Gastroesophageal sphincter (tissue), 4 donors: Measurements from ENCODE around the gene SFXN2. TPM values are rescaled to one million over a fixed set of nuclear protein-coding genes. Genes with fewer than 3 reads are reported as not detected.
A peak's percentile ranks its signal among the peaks of the same experiment; 100 is the strongest.

Experiments used
- ATAC-seq: fragments of 150-250 bp; one replicate; pipeline ENCODE4 v1.9.1; 2016; ENCODE audit warnings: mild to moderate bottlenecking, moderate library complexity
- H3K27ac ChIP-seq, 4 donors: fragments of 200-600 bp; sonication (generic) in 3 of 4; 1 replicate in 3 of 4; 2 replicates in 1 of 4; pipeline ENCODE4 v1.5.1; 2016 to 2019
- H3K27me3 ChIP-seq: fragments of 200-600 bp; sonication (generic); one replicate; pipeline ENCODE4 v1.5.1; 2019
- H3K36me3 ChIP-seq, 2 donors: fragments of 200-600 bp; sonication (generic); one replicate each; pipeline ENCODE4 v1.5.1; 2019; ENCODE audit warnings: control low read depth in 1 of 2
- H3K4me1 ChIP-seq, 3 donors: fragments of 200-600 bp; sonication (generic); 1 replicate in 2 of 3; 2 replicates in 1 of 3; pipeline ENCODE4 v1.5.1; 2016 to 2019; ENCODE audit warnings: control low read depth in 2 of 3
- H3K4me3 ChIP-seq, 2 donors: fragments of 200-600 bp; sonication (generic); one replicate each; pipeline ENCODE4 v1.5.1; 2019; ENCODE audit warnings: mild to moderate bottlenecking in 1 of 2, moderate library complexity in 1 of 2
- H3K9me3 ChIP-seq, 3 donors: fragments of 200-600 bp; sonication (generic); one replicate each; pipeline ENCODE4 v1.5.1; 2017 to 2019; ENCODE audit warnings: control low read depth in 2 of 3
- EP300 ChIP-seq: sonication (generic); formaldehyde crosslinking; IDR thresholded peaks from one replicate; pipeline ENCODE4 v1.6.1; 2017; ENCODE audit warnings: antibody characterized with exemption, mild to moderate bottlenecking
- POLR2A ChIP-seq, 2 donors: fragments of 450-650 bp; IDR thresholded peaks; one replicate each; pipeline ENCODE4 v1.6.1; 2017; ENCODE audit warnings: antibody characterized with exemption in 2 of 2, mild to moderate bottlenecking in 2 of 2, moderate library complexity in 1 of 2
- POLR2AphosphoS5 ChIP-seq: sonication (generic); formaldehyde crosslinking; IDR thresholded peaks from one replicate; pipeline ENCODE4 v1.6.1; 2017; ENCODE audit warnings: antibody characterized with exemption
- WGBS, 2 donors: methylation state at CpG; one replicate each; pipeline ENCODE4 v1.1.5; 2018; ENCODE audit warnings: low coverage in 1 of 2; 5-methylcytosine and 5-hydroxymethylcytosine counted together
- total RNA-seq, 4 donors: library from RNA; depleted of rRNA; stranded (reverse); fragments of >200 nt; gene quantifications; one replicate each; pipeline ENCODE4 v1.1.0, GENCODE V29; 2016
- TF ChIP-seq, protein P1 (sequence below), 4 experiments: fragments of 200-600 bp in 2 of 4; fragments of 450-650 bp in 2 of 4; sonication (generic) in 1 of 4; IDR thresholded peaks; one replicate each; pipeline ENCODE4 v1.5.1; 2017 to 2019; ENCODE audit warnings: antibody characterized with exemption in 4 of 4, mild to moderate bottlenecking in 2 of 4, moderate library complexity in 2 of 4

SFXN2 gene
- total RNA-seq, 4 donors from 2014 or later, result 0.45 to 3.2 (median 1.2) TPM

DNA sequence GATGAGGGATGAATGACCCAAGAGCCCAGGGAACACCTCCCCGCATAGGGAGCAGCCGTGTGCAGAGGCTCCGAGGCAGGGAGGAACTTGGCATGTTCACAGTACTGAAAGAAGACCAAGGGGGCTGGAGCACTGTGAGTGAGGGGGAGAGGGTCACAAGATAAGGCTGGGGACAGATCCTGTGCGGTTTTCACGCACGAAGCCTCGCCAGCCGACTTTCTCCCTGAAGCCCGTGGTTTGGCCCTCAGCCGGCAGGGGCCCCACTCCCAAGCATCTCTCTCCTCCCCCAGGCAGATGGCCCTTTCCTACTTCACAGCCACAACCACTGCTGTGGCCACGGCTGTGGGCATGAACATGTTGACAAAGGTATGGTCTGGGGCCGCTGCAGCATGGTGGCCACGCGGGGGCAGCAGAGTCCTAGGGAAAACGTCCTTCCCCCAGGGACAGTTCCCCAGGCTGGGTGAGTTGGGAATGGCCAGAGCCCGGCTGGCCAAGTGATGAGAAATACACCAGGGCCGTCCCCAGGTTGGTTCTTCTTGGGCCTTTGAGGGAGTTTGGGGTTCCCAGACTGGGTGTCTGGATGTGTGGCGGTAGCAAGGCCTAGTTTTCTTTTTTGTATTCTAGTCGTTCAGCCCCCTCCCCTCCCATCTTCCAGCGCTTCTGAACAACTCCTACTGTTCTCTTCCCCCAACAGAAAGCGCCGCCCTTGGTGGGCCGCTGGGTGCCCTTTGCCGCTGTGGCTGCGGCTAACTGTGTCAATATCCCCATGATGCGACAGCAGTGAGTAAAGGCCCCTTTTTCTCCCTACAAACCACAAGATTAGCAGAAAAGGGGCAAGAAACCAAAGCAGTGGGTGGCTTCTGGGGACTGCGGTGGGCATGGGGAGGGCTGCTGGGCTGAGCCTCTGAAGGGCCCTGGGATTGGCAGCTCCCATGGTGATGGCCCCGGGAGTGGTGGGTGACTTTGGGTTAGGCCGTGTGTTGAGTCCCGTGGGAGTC, 14.9 kb downstream of the SFXN2 start:
- H3K27ac ChIP-seq, result peak overlapping the region in 1 of 4 donors; percentile 42
- TF ChIP-seq POLR2A (IDR thresholded peaks at IDR 0.05) (no peak), EP300 (no peak)
- TF ChIP-seq, protein P1, sequence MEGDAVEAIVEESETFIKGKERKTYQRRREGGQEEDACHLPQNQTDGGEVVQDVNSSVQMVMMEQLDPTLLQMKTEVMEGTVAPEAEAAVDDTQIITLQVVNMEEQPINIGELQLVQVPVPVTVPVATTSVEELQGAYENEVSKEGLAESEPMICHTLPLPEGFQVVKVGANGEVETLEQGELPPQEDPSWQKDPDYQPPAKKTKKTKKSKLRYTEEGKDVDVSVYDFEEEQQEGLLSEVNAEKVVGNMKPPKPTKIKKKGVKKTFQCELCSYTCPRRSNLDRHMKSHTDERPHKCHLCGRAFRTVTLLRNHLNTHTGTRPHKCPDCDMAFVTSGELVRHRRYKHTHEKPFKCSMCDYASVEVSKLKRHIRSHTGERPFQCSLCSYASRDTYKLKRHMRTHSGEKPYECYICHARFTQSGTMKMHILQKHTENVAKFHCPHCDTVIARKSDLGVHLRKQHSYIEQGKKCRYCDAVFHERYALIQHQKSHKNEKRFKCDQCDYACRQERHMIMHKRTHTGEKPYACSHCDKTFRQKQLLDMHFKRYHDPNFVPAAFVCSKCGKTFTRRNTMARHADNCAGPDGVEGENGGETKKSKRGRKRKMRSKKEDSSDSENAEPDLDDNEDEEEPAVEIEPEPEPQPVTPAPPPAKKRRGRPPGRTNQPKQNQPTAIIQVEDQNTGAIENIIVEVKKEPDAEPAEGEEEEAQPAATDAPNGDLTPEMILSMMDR (IDR thresholded peaks at IDR 0.05), result peak in 3 of 4 experiments; percentile 95 to 97 (median 96)
- peaks cover 0 to 12% (median 4%) of the 10 kb centered on the region in 3 donors for H3K4me1 ChIP-seq
- peaks cover 0 to 52% of the 10 kb centered on the region in 2 donors for H3K36me3 ChIP-seq
- H3K9me3 ChIP-seq, result no peaks in the 10 kb centered on the region
- H3K27me3 ChIP-seq, result no peaks in the 10 kb centered on the region
- 33 to 60% methylated on average over 6 to 15 of the region's 30 CpGs for WGBS, 2 donors
- no peak overlapping the region for H3K4me3 ChIP-seq
- ATAC-seq, result peak; percentile 94

GRCh38 chr10:102731222-102731800, 16.9 kb downstream of the SFXN2 start:
- TF ChIP-seq POLR2A (IDR thresholded peaks at IDR 0.05) (no peak), EP300 (no peak), POLR2AphosphoS5 (no peak)
- TF ChIP-seq, protein P1 (IDR thresholded peaks at IDR 0.05), result no peak
- no peak for ATAC-seq
- Histone ChIP-seq H3K27me3 (no peaks in the 10 kb centered on the region), H3K9me3 (no peaks in the 10 kb centered on the region), H3K4me3 (no peak overlapping the region), H3K4me1 (peaks cover 0 to 12% (median 4%) of the 10 kb centered on the region in 3 donors), H3K36me3 (peaks cover 0 to 57% of the 10 kb centered on the region in 2 donors), H3K27ac (no peak overlapping the region)
- WGBS, 2 donors, result 88 to 90% methylated on average over 3 of the region's 5 CpGs

DNA sequence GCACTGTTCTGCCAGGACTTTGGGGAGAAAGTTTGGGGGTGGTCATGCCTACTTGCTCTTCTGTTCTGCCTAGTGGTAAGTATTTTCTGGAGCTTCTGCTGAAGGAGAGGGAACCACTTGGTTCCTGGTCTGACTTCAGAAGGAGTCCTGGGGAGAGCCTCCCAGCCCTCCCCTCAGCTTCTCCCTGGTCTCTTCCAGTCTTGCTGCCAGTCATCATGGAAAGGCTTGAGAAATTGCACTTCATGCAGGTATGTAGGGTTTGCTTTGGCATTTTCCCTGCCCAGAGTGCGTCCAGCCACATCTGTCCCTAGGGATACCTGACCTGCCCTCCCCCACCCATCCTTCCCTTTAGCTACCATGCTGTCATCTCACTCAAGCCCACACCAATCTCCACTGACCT, 18.2 kb downstream of the SFXN2 start:
- H3K9me3 ChIP-seq, result no peaks in the 10 kb centered on the region
- H3K27me3 ChIP-seq, result no peaks in the 10 kb centered on the region
- H3K4me3 ChIP-seq, result no peak overlapping the region
- peaks cover 0 to 53% of the 10 kb centered on the region in 2 donors for H3K36me3 ChIP-seq
- no peak for ATAC-seq
- no CpG with 5 or more reads among the region's 1 CpG for WGBS, 2 donors
- no peak overlapping the region for H3K27ac ChIP-seq
- H3K4me1 ChIP-seq, result peaks cover 0 to 12% (median 4%) of the 10 kb centered on the region in 3 donors
- TF ChIP-seq POLR2AphosphoS5, result no peak
- TF ChIP-seq EP300, result no peak
- TF ChIP-seq, protein P1 (IDR thresholded peaks at IDR 0.05), result no peak
- TF ChIP-seq POLR2A (IDR thresholded peaks at IDR 0.05), result no peak

GRCh38 chr10:102735065-102735562, 20.7 kb downstream of the SFXN2 start:
- peak; percentile 82 for ATAC-seq
- TF ChIP-seq, protein P1 (IDR thresholded peaks at IDR 0.05), result no peak
- TF ChIP-seq POLR2A (IDR thresholded peaks at IDR 0.05) (no peak), EP300 (no peak), POLR2AphosphoS5 (no peak)
- Histone ChIP-seq H3K9me3 (no peaks in the 10 kb centered on the region), H3K27me3 (no peaks in the 10 kb centered on the region), H3K27ac (peak overlapping the region in 1 of 4 donors; percentile 14), H3K36me3 (peaks cover 0 to 40% of the 10 kb centered on the region in 2 donors), H3K4me1 (no peaks in the 10 kb centered on the region), H3K4me3 (no peak overlapping the region)
- WGBS, 2 donors, result 64 to 67% methylated on average over 5 to 9 of the region's 9 CpGs
